Astrocyte of the hippocampus (primary cell): ENCODE data around the gene TCP10L.
"Not testable (repeated sequence)": the region's sequence is repeated elsewhere in the genome, so short reads cannot be mapped to it uniquely, and the experiment has no call there.

Source experiments
- DNase-seq: peaks from one replicate; pipeline ENCODE4 v3.0.0; 2011; ENCODE audit warnings: low read depth, low spot score

The TCP10L gene

GRCh38 chr21:32587120-32587519 lies 1.8 kb upstream of the TCP10L start:
- no peak for DNase-seq

DNA sequence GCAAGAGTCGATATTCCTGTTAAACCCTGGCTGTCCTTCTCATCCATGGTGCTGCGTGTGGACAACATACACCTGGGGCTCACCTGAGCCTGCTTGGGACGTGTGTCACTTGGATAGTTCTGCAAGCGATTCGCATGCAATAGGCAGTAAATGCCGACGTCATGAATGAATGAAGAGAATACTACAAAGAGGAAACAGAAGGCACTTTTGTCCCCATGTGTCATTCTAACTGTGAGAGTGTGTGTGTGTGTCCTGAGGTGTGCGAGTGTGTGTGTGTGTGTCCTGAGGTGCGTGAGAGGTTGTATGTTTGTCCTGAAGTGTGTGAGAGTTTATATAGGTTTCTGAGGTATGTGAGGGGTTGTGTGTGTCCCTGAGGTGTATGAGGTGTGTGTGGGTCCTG lies 647 bp upstream of the TCP10L start:
- DNase-seq = no peak

DNA sequence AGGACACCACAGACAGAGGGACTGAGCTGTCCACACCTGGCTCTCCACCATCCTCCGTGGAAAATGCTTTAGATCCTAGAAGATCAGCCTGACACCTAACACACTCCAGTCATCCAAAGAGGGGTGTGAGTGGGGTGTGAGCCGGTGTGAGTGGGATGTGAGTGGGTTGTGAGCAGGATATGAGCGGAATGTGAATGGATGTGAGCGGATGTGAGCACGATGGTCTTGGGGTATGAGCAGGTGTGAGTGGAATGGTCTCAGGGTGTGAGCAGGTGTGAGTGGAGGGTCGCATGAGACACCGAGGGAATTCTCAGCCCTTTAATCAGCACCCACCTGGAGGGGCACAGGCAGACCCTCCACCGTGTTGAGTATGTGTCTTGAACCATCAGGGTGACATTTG lies 851 bp downstream of the TCP10L start:
- DNase-seq = no peak

DNA sequence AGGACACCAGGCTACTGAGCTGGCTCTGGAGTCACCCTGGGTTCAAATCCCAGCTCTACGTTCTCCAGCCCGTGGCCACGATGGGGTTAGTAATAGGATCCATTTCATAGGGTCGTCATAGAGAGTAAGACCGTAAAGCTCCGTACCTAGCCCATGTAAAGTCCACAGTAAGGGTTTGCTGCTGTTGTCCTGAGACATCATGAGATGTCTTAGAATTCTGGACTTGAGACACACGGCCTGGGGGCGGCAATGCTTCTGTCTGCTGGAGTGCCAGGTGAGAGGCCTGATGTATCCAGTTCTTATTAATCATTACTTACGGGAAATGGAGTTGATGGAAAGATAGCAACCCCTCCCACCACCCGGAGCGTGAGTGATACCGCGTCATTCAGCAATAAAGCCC lies 3.6 kb downstream of the TCP10L start:
- DNase-seq = no peak

DNA sequence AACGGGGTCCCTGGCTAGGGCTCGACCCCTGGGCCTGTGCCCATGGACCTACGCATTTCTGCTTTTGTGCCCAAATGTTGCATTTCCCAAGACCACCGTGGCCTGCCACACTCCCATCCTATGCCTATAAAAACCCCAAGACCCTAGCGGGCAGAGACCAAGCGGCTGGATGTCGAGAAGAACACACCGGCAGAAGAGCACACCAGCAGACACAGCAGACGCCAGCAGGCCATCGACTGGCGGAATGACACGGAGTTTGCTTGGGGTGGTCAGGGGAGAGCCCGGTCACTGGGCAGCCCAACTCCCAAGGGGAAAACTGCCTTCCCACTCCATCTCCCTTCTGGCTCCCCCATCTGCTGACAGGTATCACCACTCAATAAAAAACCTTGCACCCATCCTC lies 4.4 kb downstream of the TCP10L start:
- DNase-seq = no peak

- no peak for DNase-seq
Observed at GRCh38 chr21:32578107-32578691, 7.1 kb downstream of the TCP10L start.

GRCh38 chr21:32576011-32576410 lies 9.3 kb downstream of the TCP10L start:
- DNase-seq = no peak

DNA sequence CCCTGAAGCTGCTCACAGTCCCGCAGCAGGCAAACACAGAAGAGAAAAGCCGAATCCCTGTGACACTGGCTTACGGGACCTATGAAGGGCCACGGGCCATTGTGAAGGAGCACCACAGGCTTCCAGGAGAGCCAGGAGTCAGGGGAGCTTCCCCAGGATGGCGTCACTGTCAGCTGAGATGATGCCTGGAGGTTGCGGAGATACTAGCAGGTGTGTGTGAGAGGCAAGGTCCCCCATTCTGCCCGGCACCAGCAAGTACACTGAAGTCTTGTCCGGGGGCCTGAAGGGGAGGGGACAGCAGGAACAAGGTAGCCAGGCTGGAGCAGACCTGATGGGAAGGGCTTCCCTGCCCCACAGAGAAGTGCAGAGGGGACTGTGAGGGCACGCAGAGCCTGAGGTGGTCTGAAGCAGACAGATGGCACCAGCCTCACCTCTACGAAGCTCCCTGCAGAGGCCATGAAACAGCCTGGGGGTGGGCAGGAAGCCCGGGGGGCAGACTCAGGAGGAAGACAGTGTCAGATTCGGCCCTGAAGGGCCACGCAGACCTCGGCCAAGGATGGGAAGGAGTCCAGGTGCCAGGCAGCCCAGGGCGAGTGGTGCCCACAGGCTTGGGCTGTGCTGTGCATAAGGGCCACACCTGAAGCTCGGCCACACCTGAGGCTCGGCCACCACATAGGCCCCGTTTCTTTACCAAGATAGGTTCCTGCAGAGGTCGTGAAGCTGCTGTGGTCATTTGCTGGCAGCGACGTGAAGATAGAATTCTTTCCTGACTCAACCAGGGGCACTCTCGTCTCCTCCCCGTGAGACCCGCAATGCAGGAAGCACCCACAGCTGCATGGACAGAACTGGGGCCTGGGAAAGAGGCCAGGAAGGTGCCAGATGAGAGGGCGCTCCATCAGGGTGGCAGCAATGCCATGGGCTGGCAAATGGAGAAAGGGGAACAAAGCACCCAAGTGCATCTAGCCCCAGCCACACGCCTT lies 10.1 kb downstream of the TCP10L start:
- DNase-seq = no peak

DNA sequence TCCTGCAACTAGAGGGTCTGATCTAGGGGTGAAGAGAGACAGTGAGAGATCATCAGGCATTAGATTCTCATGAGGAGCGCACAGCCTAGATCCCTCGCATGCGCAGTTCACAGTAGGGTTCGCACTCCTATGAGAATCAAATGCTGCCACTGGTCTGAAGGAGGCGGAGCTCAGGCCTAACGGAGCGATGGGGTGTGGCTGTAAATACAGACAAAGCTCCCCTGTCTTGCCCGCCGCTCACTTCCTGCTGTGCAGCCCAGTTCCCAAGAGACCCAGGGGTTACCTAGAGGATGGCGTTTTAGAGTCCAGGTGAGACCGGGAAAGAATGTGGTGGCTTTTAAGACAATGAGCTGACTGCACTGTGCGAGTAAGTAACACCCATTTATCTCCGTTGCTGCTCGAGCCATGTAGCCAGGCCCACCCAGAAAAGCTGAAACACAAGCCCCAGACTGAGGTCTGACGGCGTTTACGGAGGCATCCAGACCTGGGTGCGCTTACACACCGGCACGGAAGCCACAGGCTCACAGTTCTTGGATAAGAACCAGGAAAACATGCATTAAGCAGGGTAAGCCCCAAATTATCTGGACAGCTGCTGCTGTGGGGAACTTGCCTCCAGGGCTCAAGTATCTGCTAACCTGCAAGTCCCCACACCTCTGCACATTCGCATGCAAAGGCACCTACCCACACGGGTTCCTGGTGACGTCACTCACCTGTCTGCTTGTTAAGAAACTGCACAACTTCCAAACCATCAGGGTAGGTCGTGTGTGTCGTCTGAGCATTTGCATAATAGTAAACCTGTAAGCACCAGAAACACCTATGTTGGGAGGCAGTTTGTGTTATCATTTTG lies 12.5 kb downstream of the TCP10L start:
- no peak for DNase-seq

DNA sequence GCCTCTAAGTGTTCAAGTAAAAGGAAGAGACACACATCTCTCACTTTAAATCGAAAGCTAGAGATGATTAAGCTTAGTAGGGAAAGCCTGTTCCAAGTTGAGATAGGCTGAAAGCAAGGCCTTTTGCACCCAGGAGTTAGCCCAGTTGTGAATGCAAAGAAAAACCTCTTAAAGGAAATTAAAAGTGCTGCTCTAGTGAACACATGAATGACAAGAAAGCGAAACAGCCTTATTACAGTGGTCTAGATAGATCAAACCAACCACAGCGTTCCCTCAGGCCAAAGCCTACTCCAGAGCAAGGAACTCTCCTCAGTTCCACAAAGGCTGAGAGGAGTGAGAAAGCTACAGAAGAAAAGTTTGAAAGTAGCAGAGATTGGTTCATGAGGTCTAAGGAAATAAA lies 14.9 kb downstream of the TCP10L start:
- no peak for DNase-seq

DNA sequence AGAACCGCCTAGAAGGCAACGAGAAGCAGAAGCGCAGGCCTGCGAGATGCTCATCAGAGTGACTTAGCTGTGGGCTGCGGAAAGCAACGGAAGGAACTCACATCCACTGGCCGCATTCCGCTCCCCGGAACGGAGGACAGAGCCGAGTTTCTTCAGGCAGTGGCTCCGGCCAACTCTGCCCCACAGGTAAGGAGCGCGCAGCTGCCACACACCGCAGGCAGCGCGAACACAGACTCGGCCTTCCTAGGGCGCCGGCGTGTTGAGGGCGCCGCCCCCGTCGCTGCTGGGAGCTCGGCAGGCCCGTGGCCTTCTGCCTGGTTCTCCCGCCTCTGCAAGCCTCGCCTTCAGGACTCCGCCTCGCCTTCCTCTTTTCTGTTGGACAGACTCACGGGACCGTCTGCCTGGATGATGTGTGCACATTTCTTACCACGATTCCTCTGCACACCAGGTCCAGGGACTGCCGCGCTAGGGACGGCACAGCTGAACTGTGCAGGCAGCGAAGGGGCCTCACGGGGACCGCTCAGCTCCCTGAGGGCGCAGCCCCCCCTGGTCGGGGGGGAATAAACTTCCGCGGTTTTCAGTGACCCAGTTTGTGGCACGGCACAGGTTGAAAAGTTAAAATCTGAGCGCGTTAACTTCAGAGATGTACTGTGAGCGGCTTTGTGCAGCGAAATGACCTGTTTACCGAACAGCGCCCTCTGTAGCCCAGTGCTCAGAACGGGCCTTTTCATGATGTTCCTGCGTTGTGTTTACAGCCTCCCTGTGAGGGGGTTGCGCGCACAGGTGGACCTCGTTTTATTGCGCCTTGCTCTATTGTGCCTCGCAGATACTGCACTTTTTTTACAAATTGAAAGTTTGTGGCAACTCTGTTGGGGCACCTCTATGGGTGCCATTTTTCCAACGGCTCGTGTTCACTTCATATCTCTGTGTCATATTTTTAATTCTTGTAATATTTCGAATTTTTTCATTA lies 15.8 kb downstream of the TCP10L start:
- DNase-seq = peak; percentile 90

DNA sequence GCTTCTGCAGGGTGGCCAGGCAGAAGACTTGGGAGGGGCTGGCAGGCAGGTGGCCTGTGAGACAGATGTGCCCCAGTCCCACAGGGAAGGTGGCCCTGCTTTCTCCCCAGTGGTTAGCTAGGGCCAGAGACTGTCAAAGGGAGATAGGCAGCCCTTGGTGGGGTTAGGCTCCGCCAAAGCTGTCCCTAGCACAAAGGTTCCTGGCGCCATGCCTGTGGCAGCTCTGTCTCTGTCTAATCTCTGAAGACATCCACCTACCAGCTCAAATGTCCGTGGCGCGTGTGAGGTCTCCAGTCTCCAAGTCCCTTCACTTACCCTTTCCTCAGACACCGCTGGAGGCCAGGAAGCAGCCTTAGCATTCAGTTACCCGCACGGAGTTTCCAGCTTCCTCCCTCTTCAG lies 17.7 kb downstream of the TCP10L start:
- no peak for DNase-seq

- DNase-seq = no peak
Observed at GRCh38 chr21:32566741-32567389, 18.5 kb downstream of the TCP10L start.

DNA sequence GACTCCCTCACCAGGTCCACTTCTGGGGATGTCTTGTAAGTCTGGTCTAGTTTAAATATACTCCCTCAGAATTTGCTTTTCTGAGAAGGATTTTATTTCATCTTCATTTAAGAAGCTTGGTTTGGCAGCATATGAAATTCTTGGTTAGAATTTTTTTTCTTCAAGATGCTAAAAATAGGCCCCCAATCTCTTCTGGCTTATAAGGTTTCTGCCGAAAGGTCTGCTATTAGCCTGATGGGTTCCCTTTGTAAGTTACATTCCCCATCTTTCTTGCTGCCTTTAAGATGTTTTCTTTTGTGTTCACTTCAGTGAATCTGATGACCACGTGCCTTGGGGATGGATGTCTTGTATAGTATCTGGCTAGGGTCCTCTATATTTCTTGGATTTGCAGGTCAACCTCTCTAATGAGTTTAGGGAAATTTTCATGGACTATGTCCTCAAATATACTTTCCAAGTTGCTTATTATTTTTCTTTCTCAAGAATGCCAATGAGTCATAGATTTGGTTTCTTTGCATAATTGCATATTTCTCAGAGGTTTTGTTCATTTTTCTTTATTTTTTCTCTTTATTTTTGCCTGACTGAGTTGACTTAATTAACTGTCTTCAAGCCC lies 19.4 kb downstream of the TCP10L start:
- DNase-seq = peak; percentile 37

- no peak for DNase-seq
Observed at GRCh38 chr21:32562915-32563314, 22.4 kb downstream of the TCP10L start.

DNA sequence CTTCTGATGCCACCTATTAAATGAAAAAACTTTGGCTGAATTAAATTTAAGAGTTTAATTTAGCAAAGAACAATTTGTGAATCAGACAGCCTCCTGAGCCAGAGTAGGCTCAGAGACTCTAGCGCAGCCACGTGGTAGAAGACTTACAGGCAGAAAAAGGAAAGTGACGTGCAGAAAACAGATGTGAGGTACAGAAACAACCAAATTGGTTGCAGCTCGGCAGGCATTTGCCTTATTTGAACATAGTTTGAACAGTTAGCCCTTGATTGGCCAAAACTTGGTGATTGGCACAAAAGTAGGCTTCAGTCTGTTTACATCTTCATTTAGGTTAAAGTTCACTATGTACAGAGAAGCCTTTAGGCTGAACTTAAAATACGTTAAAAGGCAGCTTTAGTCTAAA lies 22.9 kb downstream of the TCP10L start:
- peak; percentile 72 for DNase-seq

DNA sequence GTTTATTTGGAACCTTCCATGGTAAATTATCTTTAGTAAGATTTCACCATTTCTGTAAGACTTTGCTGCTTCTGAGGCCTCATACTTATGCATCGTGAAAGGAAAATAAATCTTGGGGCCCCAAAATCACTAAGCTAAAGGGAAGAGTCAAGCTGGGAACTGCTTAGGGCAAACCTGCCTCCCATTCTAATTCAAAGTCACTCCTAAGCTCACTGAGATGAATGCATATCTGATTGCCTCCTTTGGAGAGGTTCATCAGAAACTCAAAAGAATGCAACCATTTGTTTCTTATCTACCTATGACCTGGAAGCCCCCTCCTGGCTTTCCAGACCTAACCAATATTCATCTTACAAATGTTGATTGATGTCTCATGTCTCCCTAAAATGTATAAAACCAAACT lies 23.8 kb downstream of the TCP10L start:
- DNase-seq = not testable (repeated sequence)

DNA sequence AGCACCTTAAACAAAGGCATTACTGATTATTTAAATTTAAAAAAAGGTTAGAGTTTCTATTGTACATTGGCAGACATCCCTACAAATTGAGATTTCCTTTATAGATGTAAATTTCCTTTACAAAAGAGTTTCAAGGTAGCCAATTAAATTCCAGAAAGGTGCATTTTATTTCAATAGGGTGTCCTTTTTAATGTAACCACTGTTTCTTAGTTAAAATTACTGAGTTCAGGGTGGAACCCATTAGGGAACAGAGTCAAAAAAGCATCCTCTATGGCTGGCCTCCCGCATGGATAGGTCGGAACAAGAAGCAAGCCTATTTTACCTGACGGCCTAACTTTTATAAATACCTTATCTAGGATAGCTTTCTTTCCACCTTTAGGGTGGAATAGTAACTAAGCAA lies 24.4 kb downstream of the TCP10L start:
- no peak for DNase-seq

DNA sequence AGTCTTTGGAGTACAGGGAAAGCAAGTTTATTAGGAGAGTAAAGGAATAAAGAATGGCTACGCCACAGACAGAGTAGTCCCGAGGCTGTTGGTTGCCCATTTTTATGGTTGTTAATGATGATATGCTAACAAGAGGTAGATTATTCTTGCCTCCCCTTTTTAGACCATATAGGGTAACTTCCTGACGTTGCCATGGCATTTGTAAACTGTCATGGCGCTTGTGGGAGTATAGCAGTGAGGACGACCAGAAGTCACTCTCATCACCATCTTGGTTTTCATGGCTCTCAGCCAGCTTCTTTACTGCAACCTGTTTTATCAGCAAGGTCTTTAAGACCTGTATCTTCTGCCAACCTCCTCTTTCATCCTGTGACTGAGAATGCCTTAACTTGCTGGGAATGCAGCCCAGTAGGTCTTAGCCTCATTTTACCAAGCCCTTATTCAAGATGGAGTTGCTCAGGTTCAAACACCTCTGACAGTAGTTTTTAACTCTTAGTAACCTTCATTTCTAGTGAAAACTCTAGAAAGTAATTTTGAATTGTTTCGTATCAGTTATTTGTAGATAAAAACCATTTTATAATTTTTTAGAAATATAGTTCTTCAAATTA lies 26.2 kb downstream of the TCP10L start:
- DNase-seq = no peak

- DNase-seq = no peak
Observed at GRCh38 chr21:32558106-32558505, 27.2 kb downstream of the TCP10L start.
